GM12878 (cell line): ENCODE measurements around the gene AGBL3. TPM values are rescaled to one million over a fixed set of nuclear protein-coding genes. Genes with fewer than 3 reads are reported as not detected.

Experiments
- ATAC-seq: fragments of 200-7000 bp; cut with Tn5 transposase; 3 replicates; pipeline ENCODE4 v1.9.1; 2020; ENCODE audit warnings: mild to moderate bottlenecking, moderate library complexity
- BruUV-seq: library from RNA; stranded (reverse); fragments of 400-500 nt; replicated peaks from 2 replicates; lab custom pipeline; 2021; lab: Mats Ljungman, UMichigan
- CTCF ChIA-PET: fragments of 300-600 bp; sonication (Branson Sonifier 250); formaldehyde crosslinking; extraction: SDS; loops from one replicate; lab custom pipeline; 2021; ENCODE audit warnings: inconsistent platforms; lab: Yijun Ruan, JAX
- POLR2A ChIA-PET: fragments of 350-600 bp; formaldehyde crosslinking; extraction: SDS; loops from one replicate; lab custom pipeline; 2021; ENCODE audit warnings: inconsistent platforms; lab: Charles Lee
- RAD21 ChIA-PET: fragments of 300-600 bp; sonication (Branson Sonifier 250); formaldehyde crosslinking; loops from one replicate; lab custom pipeline; 2023; ENCODE audit warnings: antibody characterized with exemption; ENCODE audit not compliant: unreplicated experiment; lab: Charles Lee
- SMC1A ChIA-PET: fragments of 300-600 bp; sonication (Branson Sonifier 250); formaldehyde crosslinking; loops from one replicate; lab custom pipeline; 2023; ENCODE audit not compliant: unreplicated experiment, uncharacterized antibody; lab: Charles Lee
- DNase-seq: peaks from one replicate; pipeline ENCODE4 v3.0.0-alpha.2; 2011; ENCODE audit warnings: low read depth, low spot score
- FAIRE-seq: peaks from 3 replicates; lab custom pipeline; 2011; peaks lifted over from hg19 to GRCh38; lab: Jason Lieb, UNC
- H2AFZ ChIP-seq: 2 replicates; pipeline ENCODE4 v1.6.0; 2011; ENCODE audit warnings: low read depth, low read length, control low read depth; ENCODE audit not compliant: control insufficient read depth
- H3K27ac ChIP-seq: 2 replicates; pipeline ENCODE4 v1.5.1; 2011; ENCODE audit warnings: control low read depth; ENCODE audit not compliant: control insufficient read depth, insufficient read depth
- H3K27me3 ChIP-seq, 2 experiments: replicated peaks in 1 of 2; 2 replicates each; pipeline versions ENCODE4 v1.6.0 to v1.6.1; 2011; ENCODE audit warnings: low read length in 1 of 2; ENCODE audit not compliant: control insufficient read depth in 2 of 2, insufficient read depth in 2 of 2
- H3K36me3 ChIP-seq, 2 experiments: 2 replicates each; pipeline ENCODE4 v1.5.1; 2011; ENCODE audit warnings: low read length in 1 of 2; ENCODE audit not compliant: control insufficient read depth in 2 of 2, insufficient read depth in 2 of 2
- H3K4me1 ChIP-seq: 2 replicates; pipeline ENCODE4 v1.6.1; 2011; ENCODE audit warnings: mild to moderate bottlenecking, low read length, moderate library complexity, mixed read lengths; ENCODE audit not compliant: control insufficient read depth, insufficient read depth
- H3K4me2 ChIP-seq: 2 replicates; pipeline ENCODE4 v1.6.0; 2011; ENCODE audit warnings: control low read depth; ENCODE audit not compliant: control insufficient read depth, insufficient read depth
- H3K4me3 ChIP-seq: fragments of 200-600 bp; sonication (generic); 2 replicates; pipeline ENCODE4 v1.5.1; 2016
- H3K79me2 ChIP-seq: 2 replicates; pipeline ENCODE4 v1.6.0; 2011; ENCODE audit warnings: low read length; ENCODE audit not compliant: control insufficient read depth, insufficient read depth
- H3K9ac ChIP-seq: 2 replicates; pipeline ENCODE4 v1.8.0; 2011; ENCODE audit warnings: low read length, control low read depth, mixed read lengths; ENCODE audit not compliant: control insufficient read depth, insufficient read depth
- H3K9me3 ChIP-seq: replicated peaks from 3 replicates; pipeline ENCODE4 v1.5.1; 2011; ENCODE audit warnings: mild to moderate bottlenecking, low read length; ENCODE audit not compliant: control insufficient read depth, insufficient read depth
- H4K20me1 ChIP-seq: 2 replicates; pipeline ENCODE4 v1.6.0; 2011; ENCODE audit not compliant: control insufficient read depth, insufficient read depth
- ESRRA ChIP-seq: IDR thresholded peaks from 2 replicates; pipeline ENCODE4 v1.6.1; 2012; ENCODE audit warnings: mild to moderate bottlenecking, low read length, improper control_type of control experiment
- HDAC2 ChIP-seq: fragments of 200-600 bp; sonication (generic); IDR thresholded peaks from 2 replicates; pipeline ENCODE4 v1.6.1; 2017
- KDM1A ChIP-seq: fragments of 200-600 bp; sonication (generic); IDR thresholded peaks from 2 replicates; pipeline ENCODE4 v1.6.1; 2016; ENCODE audit warnings: borderline replicate concordance
- NFYA ChIP-seq: IDR thresholded peaks from 2 replicates; pipeline ENCODE4 v1.6.1; 2011; ENCODE audit warnings: low read depth, mild to moderate bottlenecking, low read length, improper control_type of control experiment, borderline replicate concordance
- PAX5 ChIP-seq: IDR thresholded peaks from 2 replicates; pipeline ENCODE4 v1.6.1; 2011; ENCODE audit warnings: low read depth, low read length, borderline replicate concordance
- RELA ChIP-seq: fragments of 450-650 bp; IDR thresholded peaks from 2 replicates; pipeline ENCODE4 v1.8.0; 2014; ENCODE audit warnings: borderline replicate concordance; ENCODE audit not compliant: partially characterized antibody
- WGBS: methylation state at CpG from one replicate; pipeline ENCODE4 v1.1.6; 2016; ENCODE audit warnings: low lambda C conversion rate; ENCODE audit not compliant: insufficient replicate concordance, insufficient coverage; ENCODE audit errors: missing lambda C conversion rate; 5-methylcytosine and 5-hydroxymethylcytosine counted together
- in situ Hi-C: fragments of 300-500 bp; cut with MboI; formaldehyde crosslinking; loops from 9 replicates; pipeline ENCODE4 v1.14.3; 2018; ENCODE audit warnings: mixed read lengths
- intact Hi-C: fragments of 100-400 bp; cut with micrococcal nuclease; formaldehyde crosslinking; loops from one replicate; pipeline ENCODE4 v1.14.2; 2022; ENCODE audit not compliant: unreplicated experiment
- polyA plus RNA-seq, 11 experiments: library from polyadenylated mRNA; depleted of rRNA in 4 of 11; unstranded in 6 of 11; stranded (reverse) in 5 of 11; fragments of >200 nt; fragmentation: Nextera tagmentation in 4 of 11; fragmentation: Illumina TruSeq in 1 of 11; extraction: Ambion mirVana in 4 of 11; extraction: Trizol in 1 of 11; gene quantifications; 1 replicate in 1 of 11; 2 replicates in 10 of 11; pipeline versions ENCODE4 v1.2.1 to v1.2.3, GENCODE V29; 2011 to 2016; ENCODE audit warnings: inconsistent platforms in 2 of 11, missing spikeins in 2 of 11, low read depth in 1 of 11
- total RNA-seq, 4 experiments: library from RNA; depleted of rRNA in 3 of 4; stranded (reverse); fragments of >200 nt in 3 of 4; fragmentation: Illumina TruSeq in 1 of 4; extraction: Trizol in 1 of 4; gene quantifications; 2 replicates each; pipeline versions ENCODE4 v1.2.1 to v1.2.3, GENCODE V29; 2013 to 2021
- TF ChIP-seq, protein P1 (sequence below): IDR thresholded peaks from 2 replicates; pipeline ENCODE4 v1.6.1; 2012; ENCODE audit warnings: low read length, inconsistent platforms
- TF ChIP-seq, protein P2 (sequence below): fragments of 450-650 bp; IDR thresholded peaks from 2 replicates; pipeline ENCODE4 v1.6.1; 2016; ENCODE audit warnings: mild to moderate bottlenecking, moderate library complexity, borderline replicate concordance
- TF ChIP-seq, protein P3 (sequence below): fragments of 450-650 bp; formaldehyde crosslinking; IDR thresholded peaks from 2 replicates; pipeline ENCODE4 v1.5.0; 2022; ENCODE audit warnings: mild to moderate bottlenecking, missing genetic modification characterization

AGBL3 gene
- total and polyA plus RNA-seq, 10 of the 15 experiments (the other 5 are each of a cell fraction or from before 2014, with no cell fraction given): 0.82 to 12.4 (median 3.7) TPM

DNA sequence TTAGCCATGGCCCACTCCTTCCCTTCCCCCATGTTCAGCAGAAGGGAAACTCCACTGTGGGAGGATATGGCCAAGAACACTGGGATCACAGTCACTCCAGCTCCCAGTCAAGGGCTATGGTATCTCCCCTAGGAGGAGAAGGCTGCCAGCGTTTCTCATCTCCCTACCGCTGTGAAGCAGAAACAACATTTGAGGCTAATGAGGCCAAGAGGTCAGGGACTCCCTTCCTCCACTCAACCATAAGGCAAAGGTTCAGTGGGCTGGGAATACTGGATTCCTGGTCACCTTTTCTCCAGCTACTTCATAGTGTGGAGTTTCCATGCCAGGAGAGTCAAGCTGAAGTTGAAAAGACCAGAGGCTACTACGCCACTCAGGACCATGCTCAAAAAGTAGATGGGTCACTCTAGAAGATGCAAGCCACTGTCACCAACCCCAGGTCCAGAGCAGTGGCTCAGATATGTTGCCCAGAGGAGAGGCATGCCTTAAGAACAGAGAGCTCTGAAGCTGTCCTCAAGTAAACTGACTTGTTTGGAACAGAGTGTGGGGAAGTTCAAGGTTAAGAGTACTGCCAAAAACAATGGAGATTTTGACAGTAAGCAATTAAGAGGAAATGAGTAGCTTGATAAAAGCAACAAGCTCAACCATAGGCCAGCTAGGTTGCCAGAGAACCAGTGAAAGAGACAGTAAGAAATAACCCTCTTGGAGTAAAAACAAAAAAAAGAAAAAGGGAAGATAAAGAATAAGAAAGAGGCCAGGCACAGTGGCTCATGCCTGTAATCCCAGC, 157.8 kb downstream of the AGBL3 start:
- no peak for ATAC-seq
- no peak overlapping the region for H3K4me3 ChIP-seq
- intact Hi-C loops (no loop called here), in situ Hi-C loops (no loop called here)
- H3K27ac ChIP-seq: no peak overlapping the region
- H3K9ac ChIP-seq: no peak overlapping the region
- no peak for FAIRE-seq
- no peak for DNase-seq
- SMC1A ChIA-PET: interaction anchor here (0.6 to 12.4 kb wide), 12 partner anchors 13 to 510 kb away, joined by 3 to 293 read pairs (median 4); partner anchors contain the start of genes AGBL3 and CYREN
- peaks cover 14% of the 10 kb centered on the region; the same call in 1 of the 2 replicates for H3K4me1 ChIP-seq
- POLR2A ChIA-PET: interaction anchor here (0.6 to 9.3 kb wide), 5 partner anchors 21 to 157 kb away, joined by 3 to 169 read pairs (median 3); partner anchors contain the start of gene CYREN
- H3K4me2 ChIP-seq: no peak overlapping the region
- no TSS peak for BruUV-seq
- H3K36me3 ChIP-seq: no peaks in the 10 kb centered on the region
- TF ChIP-seq, protein P1, sequence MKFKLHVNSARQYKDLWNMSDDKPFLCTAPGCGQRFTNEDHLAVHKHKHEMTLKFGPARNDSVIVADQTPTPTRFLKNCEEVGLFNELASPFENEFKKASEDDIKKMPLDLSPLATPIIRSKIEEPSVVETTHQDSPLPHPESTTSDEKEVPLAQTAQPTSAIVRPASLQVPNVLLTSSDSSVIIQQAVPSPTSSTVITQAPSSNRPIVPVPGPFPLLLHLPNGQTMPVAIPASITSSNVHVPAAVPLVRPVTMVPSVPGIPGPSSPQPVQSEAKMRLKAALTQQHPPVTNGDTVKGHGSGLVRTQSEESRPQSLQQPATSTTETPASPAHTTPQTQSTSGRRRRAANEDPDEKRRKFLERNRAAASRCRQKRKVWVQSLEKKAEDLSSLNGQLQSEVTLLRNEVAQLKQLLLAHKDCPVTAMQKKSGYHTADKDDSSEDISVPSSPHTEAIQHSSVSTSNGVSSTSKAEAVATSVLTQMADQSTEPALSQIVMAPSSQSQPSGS: no peak
- TF ChIP-seq ESRRA: no peak
- no peak for TF ChIP-seq HDAC2
- TF ChIP-seq, protein P2, sequence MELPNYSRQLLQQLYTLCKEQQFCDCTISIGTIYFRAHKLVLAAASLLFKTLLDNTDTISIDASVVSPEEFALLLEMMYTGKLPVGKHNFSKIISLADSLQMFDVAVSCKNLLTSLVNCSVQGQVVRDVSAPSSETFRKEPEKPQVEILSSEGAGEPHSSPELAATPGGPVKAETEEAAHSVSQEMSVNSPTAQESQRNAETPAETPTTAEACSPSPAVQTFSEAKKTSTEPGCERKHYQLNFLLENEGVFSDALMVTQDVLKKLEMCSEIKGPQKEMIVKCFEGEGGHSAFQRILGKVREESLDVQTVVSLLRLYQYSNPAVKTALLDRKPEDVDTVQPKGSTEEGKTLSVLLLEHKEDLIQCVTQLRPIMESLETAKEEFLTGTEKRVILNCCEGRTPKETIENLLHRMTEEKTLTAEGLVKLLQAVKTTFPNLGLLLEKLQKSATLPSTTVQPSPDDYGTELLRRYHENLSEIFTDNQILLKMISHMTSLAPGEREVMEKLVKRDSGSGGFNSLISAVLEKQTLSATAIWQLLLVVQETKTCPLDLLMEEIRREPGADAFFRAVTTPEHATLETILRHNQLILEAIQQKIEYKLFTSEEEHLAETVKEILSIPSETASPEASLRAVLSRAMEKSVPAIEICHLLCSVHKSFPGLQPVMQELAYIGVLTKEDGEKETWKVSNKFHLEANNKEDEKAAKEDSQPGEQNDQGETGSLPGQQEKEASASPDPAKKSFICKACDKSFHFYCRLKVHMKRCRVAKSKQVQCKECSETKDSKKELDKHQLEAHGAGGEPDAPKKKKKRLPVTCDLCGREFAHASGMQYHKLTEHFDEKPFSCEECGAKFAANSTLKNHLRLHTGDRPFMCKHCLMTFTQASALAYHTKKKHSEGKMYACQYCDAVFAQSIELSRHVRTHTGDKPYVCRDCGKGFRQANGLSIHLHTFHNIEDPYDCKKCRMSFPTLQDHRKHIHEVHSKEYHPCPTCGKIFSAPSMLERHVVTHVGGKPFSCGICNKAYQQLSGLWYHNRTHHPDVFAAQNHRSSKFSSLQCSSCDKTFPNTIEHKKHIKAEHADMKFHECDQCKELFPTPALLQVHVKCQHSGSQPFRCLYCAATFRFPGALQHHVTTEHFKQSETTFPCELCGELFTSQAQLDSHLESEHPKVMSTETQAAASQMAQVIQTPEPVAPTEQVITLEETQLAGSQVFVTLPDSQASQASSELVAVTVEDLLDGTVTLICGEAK: no peak
- TF ChIP-seq KDM1A: no peak
- TF ChIP-seq PAX5: no peak
- no peak for TF ChIP-seq NFYA
- TF ChIP-seq, protein P3, sequence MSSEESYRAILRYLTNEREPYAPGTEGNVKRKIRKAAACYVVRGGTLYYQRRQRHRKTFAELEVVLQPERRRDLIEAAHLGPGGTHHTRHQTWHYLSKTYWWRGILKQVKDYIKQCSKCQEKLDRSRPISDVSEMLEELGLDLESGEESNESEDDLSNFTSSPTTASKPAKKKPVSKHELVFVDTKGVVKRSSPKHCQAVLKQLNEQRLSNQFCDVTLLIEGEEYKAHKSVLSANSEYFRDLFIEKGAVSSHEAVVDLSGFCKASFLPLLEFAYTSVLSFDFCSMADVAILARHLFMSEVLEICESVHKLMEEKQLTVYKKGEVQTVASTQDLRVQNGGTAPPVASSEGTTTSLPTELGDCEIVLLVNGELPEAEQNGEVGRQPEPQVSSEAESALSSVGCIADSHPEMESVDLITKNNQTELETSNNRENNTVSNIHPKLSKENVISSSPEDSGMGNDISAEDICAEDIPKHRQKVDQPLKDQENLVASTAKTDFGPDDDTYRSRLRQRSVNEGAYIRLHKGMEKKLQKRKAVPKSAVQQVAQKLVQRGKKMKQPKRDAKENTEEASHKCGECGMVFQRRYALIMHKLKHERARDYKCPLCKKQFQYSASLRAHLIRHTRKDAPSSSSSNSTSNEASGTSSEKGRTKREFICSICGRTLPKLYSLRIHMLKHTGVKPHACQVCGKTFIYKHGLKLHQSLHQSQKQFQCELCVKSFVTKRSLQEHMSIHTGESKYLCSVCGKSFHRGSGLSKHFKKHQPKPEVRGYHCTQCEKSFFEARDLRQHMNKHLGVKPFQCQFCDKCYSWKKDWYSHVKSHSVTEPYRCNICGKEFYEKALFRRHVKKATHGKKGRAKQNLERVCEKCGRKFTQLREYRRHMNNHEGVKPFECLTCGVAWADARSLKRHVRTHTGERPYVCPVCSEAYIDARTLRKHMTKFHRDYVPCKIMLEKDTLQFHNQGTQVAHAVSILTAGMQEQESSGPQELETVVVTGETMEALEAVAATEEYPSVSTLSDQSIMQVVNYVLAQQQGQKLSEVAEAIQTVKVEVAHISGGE (CRISPR knock-in tag): no peak
- TF ChIP-seq RELA: no peak
- CTCF ChIA-PET: interaction anchor here (0.8 to 1.8 kb wide), 4 partner anchors 26 to 174 kb away, joined by 3 to 7 read pairs (median 3); partner anchors contain the start of genes AGBL3 and CYREN
- H3K27me3 ChIP-seq: no peaks in the 10 kb centered on the region
- RAD21 ChIA-PET: interaction anchor here (0.6 to 5.3 kb wide), 4 partner anchors 21 to 157 kb away, joined by 3 to 66 read pairs (median 4); partner anchors contain the start of gene CYREN
- peaks cover 12% of the 10 kb centered on the region for H3K79me2 ChIP-seq
- H3K9me3 ChIP-seq: no peaks in the 10 kb centered on the region
- no peak overlapping the region for H2AFZ ChIP-seq
- 97% methylated on average over 3 of the region's 3 CpGs for WGBS
- H4K20me1 ChIP-seq: no peaks in the 10 kb centered on the region
